Measurements from ENCODE around the gene NFE2L2.
A peak's percentile ranks its signal among the peaks of the same experiment; 100 is the strongest.
"Not testable (repeated sequence)": the region's sequence is repeated elsewhere in the genome, so short reads cannot be mapped to it uniquely, and the experiment has no call there.

Gene NFE2L2

GRCh38 chr2:177255227-177255601 lies 9.3 kb downstream of the NFE2L2 start:
- FAIRE-seq = no peak

GRCh38 chr2:177254433-177255226 lies 9.9 kb downstream of the NFE2L2 start:
- FAIRE-seq = no peak

DNA sequence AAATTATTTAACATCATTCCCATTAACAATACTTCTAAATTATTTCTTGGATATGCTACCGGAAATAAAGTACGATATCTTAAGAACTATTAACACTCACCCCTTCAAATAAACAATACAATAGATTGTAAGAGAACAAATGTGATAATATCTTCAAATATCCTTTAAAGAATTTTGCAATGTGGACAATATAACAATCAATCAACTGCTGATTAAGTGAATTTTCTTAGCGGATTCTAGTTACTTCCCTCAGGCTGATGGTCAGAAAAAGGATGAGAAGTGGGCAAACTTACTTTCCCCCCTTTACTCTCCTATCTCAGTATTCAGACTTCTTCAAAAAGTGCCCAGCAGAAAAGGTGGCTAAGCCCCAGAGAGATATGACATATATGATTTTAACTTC lies 10.8 kb downstream of the NFE2L2 start:
- peak; percentile 39 for FAIRE-seq

GRCh38 chr2:177252808-177253531 lies 11.6 kb downstream of the NFE2L2 start:
- no peak for FAIRE-seq

DNA sequence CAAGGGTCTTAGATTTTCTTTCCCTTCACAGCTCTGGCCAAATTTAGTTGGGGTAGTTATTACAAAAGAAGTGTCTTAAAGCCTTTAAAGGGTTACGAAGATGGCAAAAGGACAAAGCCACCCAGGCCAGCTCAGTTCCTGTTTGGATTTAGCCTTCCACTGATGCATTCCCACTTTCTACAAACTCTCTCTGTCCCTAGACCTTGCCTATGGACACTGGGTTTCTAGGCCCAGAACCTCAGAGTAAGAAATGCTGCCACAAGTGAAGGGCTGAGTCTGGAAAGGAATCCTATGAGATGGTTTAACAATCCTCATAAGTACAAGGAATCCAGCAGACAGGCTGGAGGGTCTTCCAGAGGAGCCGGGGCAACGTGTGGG lies 13.4 kb downstream of the NFE2L2 start:
- FAIRE-seq = no peak

GRCh38 chr2:177250461-177250860 lies 14.1 kb downstream of the NFE2L2 start:
- no peak for FAIRE-seq

GRCh38 chr2:177249038-177249437 lies 15.5 kb downstream of the NFE2L2 start:
- FAIRE-seq = no peak

GRCh38 chr2:177247693-177248262 lies 16.7 kb downstream of the NFE2L2 start:
- no peak for FAIRE-seq

- not testable (repeated sequence) for FAIRE-seq
Observed at GRCh38 chr2:177246523-177247030, 17.9 kb downstream of the NFE2L2 start.

- no peak for FAIRE-seq
Observed at GRCh38 chr2:177246000-177246399, 18.5 kb downstream of the NFE2L2 start.

DNA sequence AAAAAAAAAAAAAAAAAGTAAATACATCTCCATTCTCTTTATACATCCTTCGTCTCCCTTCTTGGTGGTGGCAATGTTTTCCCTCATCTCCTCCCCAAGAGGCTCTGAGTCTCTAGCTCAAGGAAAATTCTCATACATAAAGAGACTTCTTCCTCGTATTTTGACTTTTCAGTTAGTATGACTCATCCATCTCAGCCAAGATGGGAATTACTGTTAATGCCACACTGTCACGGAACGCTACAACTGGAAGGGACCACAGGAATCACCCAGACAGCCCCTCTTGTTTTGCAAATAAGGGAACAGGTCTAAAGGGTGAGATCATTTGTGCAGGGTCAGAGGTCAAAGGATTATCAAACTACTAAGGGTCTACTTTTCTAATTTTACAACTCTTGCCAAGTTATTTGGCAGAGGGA lies 19.5 kb downstream of the NFE2L2 start:
- no peak for FAIRE-seq

GRCh38 chr2:177244244-177244771 lies 20.2 kb downstream of the NFE2L2 start:
- no peak for FAIRE-seq

- no peak for FAIRE-seq
Observed at GRCh38 chr2:177243476-177243875, 21.1 kb downstream of the NFE2L2 start.

- no peak for FAIRE-seq
Observed at GRCh38 chr2:177243073-177243472, 21.5 kb downstream of the NFE2L2 start.

- FAIRE-seq = peak; percentile 99
Observed at GRCh38 chr2:177242121-177242987, 22.2 kb downstream of the NFE2L2 start.

- no peak for FAIRE-seq
Observed at GRCh38 chr2:177241711-177242120, 22.8 kb downstream of the NFE2L2 start.

DNA sequence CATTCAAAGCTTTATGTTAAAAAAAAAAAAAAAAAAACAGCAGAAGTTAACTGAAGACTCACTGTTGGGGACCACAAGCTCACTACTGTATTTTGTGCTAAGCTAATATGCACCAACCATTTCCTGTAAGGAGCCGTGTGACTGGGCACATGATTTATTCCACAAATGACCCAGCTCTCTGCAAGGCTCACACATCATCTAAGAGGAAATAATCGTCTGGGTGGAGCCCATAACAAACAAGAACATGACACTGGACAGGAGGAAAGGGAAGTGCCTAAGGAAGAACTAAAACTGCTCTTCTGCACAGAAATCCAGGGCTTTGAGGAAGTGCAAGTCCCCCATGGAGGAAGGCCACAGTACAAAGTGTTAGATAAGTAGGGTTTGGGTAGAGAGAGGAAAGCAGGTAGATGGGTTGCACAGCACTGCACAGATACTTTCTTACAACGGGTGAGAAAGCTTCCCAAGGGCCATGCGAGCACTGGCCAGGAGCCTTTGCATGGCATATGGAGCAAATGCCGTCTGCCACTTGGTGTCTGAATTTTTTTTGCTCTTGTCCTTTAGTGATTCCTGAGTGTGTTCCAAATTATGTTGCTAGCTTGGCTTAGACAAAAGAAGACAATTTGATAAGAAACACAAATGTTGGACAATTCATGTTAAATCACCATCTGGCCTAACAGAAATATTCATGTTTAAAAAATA lies 24.4 kb downstream of the NFE2L2 start:
- FAIRE-seq = no peak

- FAIRE-seq = no peak
Observed at GRCh38 chr2:177239053-177239452, 25.5 kb downstream of the NFE2L2 start.

GRCh38 chr2:177237932-177238331 lies 26.6 kb downstream of the NFE2L2 start:
- no peak for FAIRE-seq

DNA sequence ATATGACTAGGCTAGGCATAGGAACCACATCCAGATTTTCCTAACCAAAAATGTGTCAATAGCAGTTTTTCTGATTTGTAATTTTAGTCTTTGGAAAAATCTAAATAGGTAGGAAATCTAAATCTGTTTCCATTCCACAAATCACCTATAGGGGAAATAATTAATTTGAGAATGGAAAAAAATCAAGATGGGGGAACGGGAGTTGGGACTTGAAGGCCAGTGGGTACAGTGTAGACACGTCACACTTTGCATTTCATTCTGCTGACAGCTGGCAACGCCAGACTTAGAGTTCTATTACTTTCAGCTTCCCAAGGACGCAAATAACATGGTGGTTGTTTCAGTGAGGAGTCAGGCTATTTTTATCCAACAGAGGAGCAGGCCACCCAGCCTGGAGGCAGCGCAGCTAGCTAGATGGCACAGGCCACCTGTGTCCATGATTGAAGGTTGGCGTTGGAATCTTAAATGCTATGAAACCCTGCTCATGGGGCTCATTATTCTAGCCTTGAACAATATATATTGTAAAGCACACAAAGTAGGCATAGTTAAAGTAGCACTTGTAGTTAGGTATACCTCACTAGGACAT lies 28.6 kb downstream of the NFE2L2 start:
- no peak for FAIRE-seq

DNA sequence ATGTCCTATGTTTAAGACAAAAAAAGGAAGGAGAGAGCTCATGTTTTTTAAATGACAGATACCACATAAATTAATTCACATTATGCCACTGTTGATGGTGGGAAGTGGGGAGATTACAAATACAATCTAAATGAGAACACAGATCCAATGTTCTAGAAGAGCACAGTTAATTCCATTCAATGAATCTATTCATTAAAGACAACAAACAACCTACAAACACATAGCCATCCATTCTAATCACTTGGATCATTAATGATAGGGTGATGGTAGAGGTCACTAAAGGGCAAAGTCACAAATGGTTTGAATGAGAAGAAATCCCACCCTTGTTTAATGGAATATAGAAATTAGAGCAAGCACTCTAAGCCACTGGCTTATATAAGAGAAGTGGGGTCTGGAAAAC lies 30.3 kb downstream of the NFE2L2 start:
- FAIRE-seq = no peak
